ENCODE measurements around the gene FAM133A.

The FAM133A gene

DNA sequence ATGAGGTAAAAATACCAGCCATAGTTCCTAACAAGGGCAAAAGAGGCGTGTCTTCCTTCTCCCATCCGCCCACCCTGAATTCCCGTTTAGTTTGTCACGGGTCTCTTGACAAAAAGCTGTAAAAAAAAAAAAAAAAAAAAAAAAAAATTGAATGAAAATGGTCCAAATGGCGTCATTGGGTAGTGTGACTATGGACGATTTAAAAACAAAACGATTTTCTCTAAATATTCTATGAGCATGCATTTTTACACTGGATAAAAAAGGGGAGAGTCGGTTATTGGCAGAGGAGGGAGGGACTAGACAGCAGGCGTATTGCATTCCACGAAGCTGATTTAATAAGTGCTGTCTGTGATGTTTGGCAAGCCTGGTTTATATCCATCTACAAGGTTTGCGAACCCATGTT lies at the start of gene FAM133A:
Gene FAM133A, plus strand, starts transcription at position 338 of the 403 bp plus-strand sequence. CDS start 35,214 bp downstream, outside the sequence.
- DNase-seq (ENCODE audit: low spot score) (no peak), FAIRE-seq (no peak)

- no peak for DNase-seq (ENCODE audit: low spot score)
- no peak for FAIRE-seq
Observed at GRCh38 chrX:93637591-93637990, 36.4 kb upstream of the FAM133A start.

DNA sequence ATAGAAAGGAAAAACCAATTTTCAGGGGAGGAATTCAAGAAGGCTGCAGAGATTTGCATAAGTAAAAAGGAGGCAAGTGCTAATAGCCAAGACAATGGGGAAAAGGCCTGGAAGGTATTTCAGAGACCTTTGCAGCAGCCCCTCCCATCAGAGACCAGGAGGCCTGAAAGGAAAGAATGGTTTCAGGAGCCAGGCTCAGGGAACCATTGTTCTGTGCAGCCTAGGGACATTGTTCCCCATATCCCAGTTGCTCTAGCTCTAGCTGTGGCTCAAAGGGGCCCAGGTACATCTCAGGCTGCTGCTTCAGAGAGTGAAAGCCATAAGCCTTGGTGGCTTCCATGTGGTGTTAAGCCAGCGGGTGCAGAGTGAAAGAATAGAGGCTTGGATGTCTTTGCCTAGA lies 24.6 kb upstream of the FAM133A start:
- DNase-seq (ENCODE audit: low spot score) (no peak), FAIRE-seq (no peak)

- no peak for FAIRE-seq
- no peak for DNase-seq (ENCODE audit: low spot score)
Observed at GRCh38 chrX:93660575-93660974, 13.4 kb upstream of the FAM133A start.

DNA sequence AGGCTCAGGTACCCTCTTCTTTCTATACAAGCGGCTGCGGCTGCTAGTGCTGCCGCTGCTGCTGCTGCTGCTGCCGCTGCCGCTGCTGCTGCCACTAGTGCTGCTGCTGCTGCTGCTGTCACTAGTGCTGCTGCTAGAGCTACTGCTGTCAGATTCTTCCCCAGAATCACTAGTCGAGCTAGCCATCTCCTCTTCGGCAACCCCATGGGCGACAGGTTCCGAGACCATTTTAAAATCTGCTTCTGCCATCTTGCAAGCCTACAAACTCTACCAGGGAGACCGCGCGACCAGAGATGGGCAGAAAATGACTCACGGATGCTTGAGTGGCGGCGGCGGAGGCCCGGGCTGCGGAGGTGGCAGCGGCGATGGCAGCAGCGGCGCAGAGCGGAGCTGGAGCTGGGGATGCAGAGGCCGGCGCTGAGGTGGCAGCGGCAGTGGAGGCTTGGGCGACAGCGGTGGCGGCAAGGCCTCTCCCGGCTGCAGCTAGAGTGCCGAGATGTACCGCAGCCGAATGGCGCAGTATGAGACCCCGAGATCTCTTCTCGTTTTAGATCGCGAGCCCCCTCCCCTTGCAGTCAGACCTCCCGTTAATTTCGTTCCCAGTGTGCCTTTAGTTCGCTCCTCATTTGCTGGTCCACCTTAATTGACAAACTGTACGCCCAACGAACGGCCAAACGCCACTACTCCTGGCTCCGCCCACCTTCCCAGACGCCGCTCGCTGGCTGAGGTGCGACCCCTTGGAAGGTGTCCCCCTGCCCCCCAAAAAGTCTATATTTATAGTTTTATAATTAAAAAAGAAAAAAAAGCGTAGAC lies 744 bp upstream of the FAM133A start, which contains the start of gene NAP1L3:
Gene NAP1L3, minus strand, starts transcription at position 523 of the 813 bp plus-strand sequence. Its CDS starts 274 bp downstream, at position 249.
- FAIRE-seq (no peak), DNase-seq (ENCODE audit: low spot score) (no peak)

DNA sequence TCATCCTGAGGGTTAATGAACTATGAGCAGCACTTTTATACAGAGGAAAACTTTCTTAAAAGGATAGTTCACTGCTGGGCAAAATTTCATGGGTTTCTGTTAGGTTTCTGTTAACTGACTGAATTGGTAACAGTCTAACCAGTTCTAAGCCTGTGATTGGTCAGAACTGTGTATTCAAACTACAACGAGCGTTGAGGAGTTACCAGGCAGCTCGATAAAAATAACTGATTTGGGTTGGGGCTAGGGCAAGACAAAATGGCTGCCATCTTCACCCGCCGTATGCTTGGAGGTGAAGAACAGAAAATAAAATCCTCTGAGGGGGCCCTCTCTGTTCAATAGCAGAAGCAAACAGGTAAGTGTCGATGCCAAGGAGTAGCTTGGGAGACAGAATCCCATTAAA lies 22.0 kb downstream of the FAM133A start:
- FAIRE-seq (no peak), DNase-seq (ENCODE audit: low spot score) (no peak)

DNA sequence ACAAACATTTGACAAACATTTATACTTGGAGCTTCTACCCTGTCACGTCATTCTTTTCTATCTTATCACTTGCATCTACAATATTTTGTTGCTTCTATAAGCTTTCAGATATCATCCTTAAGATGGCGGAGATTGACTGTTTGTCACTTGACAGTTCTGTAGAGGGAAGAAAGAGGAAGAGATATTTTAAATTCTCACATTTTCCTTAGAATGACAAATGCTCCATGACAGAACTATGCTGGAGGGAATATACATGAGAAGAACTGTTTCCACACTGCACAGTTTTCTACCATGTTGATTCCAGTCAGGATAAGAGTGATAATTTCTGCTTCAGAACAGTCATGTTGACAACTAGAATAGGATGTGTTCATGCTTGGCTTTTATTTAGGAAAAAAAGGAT lies 29.7 kb downstream of the FAM133A start:
- DNase-seq (ENCODE audit: low spot score): no peak
- no peak for FAIRE-seq

DNA sequence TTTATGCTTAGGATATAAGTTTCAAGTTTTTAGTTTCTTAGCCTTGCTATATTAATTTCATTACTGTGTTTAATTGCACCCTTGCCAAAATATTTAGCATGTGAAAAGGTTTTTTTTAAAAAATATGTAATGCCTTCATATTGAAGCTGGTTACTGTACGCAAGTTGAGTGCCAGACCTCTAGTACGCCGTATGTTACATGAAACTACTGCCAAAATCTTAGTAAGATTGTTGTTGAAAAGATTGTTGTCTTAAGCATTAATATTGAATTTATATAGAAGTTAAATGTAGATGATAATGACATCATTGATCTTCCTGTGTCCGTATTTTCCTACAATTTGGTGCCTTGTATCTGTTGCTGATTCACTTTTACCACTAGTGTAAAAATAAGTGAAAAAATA lies 37.1 kb downstream of the FAM133A start:
- FAIRE-seq (no peak), DNase-seq (ENCODE audit: low spot score) (no peak)

DNA sequence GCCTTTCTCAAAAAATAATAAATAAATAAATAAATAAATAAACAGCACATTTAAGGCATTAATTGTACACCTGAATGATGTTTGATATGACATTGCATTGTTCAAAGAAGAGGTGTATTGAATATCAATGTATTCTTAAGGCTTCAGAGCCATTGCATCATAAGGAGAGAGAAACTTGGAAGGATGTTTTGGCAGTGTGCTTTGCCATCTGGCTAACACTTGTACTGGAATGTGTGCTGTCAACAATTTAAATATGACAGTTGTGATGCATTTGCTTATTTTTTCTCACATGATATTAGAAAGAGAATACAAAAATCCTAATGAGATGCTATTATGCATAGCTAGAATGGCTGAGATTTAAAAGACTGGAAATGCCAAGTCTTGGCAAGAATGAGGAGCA lies 67.8 kb downstream of the FAM133A start:
- FAIRE-seq (no peak), DNase-seq (ENCODE audit: low spot score) (no peak)

- no peak for DNase-seq (ENCODE audit: low spot score)
- no peak for FAIRE-seq
Observed at GRCh38 chrX:93760163-93760562, 86.2 kb downstream of the FAM133A start.

Measured in RCC 7860 (cell line).